ENCODE results near the gene SETD1A.

DNA sequence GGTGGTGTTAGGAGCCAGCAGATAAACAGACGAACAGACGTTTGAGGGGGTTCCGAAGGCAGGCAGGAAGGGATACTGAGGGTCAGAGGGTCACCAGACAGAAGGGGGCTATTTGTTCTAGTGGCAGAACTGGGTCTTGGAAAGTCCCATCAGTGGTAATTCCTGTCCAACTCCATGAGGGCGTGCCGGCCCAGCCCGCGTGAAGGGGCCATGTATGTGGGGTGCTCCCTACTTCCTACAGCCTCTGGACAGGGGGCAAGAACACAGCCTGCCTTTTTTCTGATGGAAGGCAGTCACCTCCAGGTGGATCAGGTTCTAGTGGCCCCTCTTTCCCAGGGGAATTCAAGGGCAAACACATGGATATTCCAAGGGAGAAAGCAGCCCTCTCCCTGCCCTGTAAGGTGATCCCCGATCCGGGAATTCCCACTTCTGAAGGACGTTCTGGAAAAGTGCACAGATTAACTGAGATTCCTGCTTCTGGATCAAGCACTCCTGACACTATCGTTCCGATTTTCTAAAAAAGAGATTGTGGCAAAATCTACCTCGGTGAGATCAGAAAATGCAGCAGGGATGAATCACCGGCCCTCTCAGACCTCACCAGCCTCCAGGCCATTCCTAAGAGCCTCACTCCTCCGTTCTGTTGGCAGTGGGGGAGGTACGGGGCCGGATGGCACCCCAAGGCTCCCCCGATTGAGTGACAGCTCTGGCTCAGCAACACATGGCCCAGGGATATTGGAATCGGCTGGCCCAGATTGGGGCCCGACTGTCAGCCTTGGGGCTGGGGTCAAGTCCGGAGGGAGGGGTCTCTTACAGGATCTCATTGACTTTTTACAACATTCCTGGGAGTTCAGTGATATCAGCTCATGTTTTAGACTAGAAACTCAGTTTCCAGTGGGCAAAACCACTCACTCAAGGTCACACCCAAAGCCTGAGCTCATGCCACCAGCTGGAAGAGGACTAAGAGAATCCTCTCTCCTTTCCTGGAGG lies 40.5 kb downstream of the SETD1A start:
- no peak for TF ChIP-seq POLR2AphosphoS5 (IDR thresholded peaks at IDR 0.05)
- TF ChIP-seq, protein P1, sequence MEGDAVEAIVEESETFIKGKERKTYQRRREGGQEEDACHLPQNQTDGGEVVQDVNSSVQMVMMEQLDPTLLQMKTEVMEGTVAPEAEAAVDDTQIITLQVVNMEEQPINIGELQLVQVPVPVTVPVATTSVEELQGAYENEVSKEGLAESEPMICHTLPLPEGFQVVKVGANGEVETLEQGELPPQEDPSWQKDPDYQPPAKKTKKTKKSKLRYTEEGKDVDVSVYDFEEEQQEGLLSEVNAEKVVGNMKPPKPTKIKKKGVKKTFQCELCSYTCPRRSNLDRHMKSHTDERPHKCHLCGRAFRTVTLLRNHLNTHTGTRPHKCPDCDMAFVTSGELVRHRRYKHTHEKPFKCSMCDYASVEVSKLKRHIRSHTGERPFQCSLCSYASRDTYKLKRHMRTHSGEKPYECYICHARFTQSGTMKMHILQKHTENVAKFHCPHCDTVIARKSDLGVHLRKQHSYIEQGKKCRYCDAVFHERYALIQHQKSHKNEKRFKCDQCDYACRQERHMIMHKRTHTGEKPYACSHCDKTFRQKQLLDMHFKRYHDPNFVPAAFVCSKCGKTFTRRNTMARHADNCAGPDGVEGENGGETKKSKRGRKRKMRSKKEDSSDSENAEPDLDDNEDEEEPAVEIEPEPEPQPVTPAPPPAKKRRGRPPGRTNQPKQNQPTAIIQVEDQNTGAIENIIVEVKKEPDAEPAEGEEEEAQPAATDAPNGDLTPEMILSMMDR (IDR thresholded peaks at IDR 0.05), result no peak
